ENCODE measurements around the gene PGLYRP1.

The PGLYRP1 gene

GRCh38 chr19:46033401-46033800 is 10.5 kb upstream of the PGLYRP1 start:
- in situ Hi-C loops (cut with MboI; ENCODE audit: low sequenced_read_pairs), result no loop called here

- in situ Hi-C loops (cut with MboI; ENCODE audit: low sequenced_read_pairs), result no loop called here
These were observed 9.8 kb upstream of the PGLYRP1 start for GRCh38 chr19:46032597-46033025.

- in situ Hi-C loops (cut with MboI; ENCODE audit: low sequenced_read_pairs), result no loop called here
These were observed 9.1 kb upstream of the PGLYRP1 start for GRCh38 chr19:46031781-46032596.

GRCh38 chr19:46030812-46031550 is 8.1 kb upstream of the PGLYRP1 start:
- in situ Hi-C loops (cut with MboI; ENCODE audit: low sequenced_read_pairs), result no loop called here

GRCh38 chr19:46025835-46026234 is 3.0 kb upstream of the PGLYRP1 start:
- in situ Hi-C loops (cut with MboI; ENCODE audit: low sequenced_read_pairs), result no loop called here

- in situ Hi-C loops (cut with MboI; ENCODE audit: low sequenced_read_pairs), result no loop called here
These were observed 492 bp upstream of the PGLYRP1 start for GRCh38 chr19:46023311-46023779.

- in situ Hi-C loops (cut with MboI; ENCODE audit: low sequenced_read_pairs), result no loop called here
These were observed 807 bp downstream of the PGLYRP1 start for GRCh38 chr19:46022061-46022430.

GRCh38 chr19:46021531-46022041 is 1.3 kb downstream of the PGLYRP1 start:
- in situ Hi-C loops (cut with MboI; ENCODE audit: low sequenced_read_pairs), result no loop called here

GRCh38 chr19:46020819-46021125 is 2.1 kb downstream of the PGLYRP1 start:
- in situ Hi-C loops (cut with MboI; ENCODE audit: low sequenced_read_pairs), result no loop called here

- in situ Hi-C loops (cut with MboI; ENCODE audit: low sequenced_read_pairs), result no loop called here
These were observed 3.6 kb downstream of the PGLYRP1 start for GRCh38 chr19:46019270-46019669.

GRCh38 chr19:46018729-46019251 is 4.1 kb downstream of the PGLYRP1 start:
- in situ Hi-C loops (cut with MboI; ENCODE audit: low sequenced_read_pairs), result no loop called here

GRCh38 chr19:46017874-46018675 is 4.8 kb downstream of the PGLYRP1 start:
- in situ Hi-C loops (cut with MboI; ENCODE audit: low sequenced_read_pairs), result no loop called here

GRCh38 chr19:46017095-46017429 is 5.8 kb downstream of the PGLYRP1 start:
- in situ Hi-C loops (cut with MboI; ENCODE audit: low sequenced_read_pairs), result no loop called here

- in situ Hi-C loops (cut with MboI; ENCODE audit: low sequenced_read_pairs), result no loop called here
These were observed 6.3 kb downstream of the PGLYRP1 start for GRCh38 chr19:46016426-46017094.

GRCh38 chr19:46015687-46016425 is 7.0 kb downstream of the PGLYRP1 start:
- in situ Hi-C loops (cut with MboI; ENCODE audit: low sequenced_read_pairs), result no loop called here

GRCh38 chr19:46014941-46015686 is 7.7 kb downstream of the PGLYRP1 start:
- in situ Hi-C loops (cut with MboI; ENCODE audit: low sequenced_read_pairs), result no loop called here

- in situ Hi-C loops (cut with MboI; ENCODE audit: low sequenced_read_pairs), result no loop called here
These were observed 8.3 kb downstream of the PGLYRP1 start for GRCh38 chr19:46014534-46014933.

GRCh38 chr19:46009530-46010510 is 13.0 kb downstream of the PGLYRP1 start:
- in situ Hi-C loops (cut with MboI; ENCODE audit: low sequenced_read_pairs), result no loop called here
